HG03175 (cell line): ENCODE measurements around the gene KCTD12.

Experiments
- ATAC-seq: cut with Tn5 transposase; IDR thresholded peaks from one replicate; pipeline ENCODE4 v1.9.1; 2021; ENCODE audit warnings: mild to moderate bottlenecking, moderate library complexity; ENCODE audit not compliant: unreplicated experiment

Gene KCTD12

DNA sequence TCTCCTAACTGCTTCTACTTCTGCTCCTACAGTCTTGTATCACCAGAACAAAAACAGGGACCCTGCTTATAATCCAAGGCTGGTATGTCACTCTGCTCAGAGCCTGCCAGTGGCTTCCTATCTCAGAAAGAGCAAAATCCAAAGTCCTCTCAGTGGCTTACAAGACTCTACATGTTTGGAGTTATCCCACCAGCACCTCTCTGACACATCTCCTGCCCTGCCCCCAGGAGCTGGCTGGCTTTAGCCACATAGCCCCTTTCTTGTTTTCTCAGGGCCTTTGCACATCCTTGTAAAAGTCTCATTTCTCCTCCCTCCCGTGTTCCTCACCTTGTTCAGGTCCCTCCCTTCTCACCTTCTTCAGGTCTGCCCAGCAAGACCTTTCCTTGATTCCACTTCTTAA lies 2.2 kb upstream of the KCTD12 start:
- ATAC-seq: no peak

- no peak for ATAC-seq
These were observed 915 bp upstream of the KCTD12 start for GRCh38 chr13:76887076-76887563.

DNA sequence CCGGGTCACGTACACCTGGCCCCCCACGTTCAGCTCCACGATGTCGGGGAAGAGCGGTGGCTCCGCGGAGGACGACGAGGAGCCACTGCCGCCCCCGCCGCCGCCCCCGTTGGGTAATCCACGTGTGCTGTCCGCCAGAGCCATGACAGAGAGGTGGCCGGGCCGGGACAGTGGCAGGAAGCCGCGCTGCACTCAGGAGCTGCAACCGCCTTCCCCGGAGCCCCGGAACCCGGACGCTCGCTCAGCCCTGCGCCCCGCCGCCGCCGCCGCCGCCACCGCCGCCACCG lies 257 bp downstream of the KCTD12 start:
- no peak for ATAC-seq

DNA sequence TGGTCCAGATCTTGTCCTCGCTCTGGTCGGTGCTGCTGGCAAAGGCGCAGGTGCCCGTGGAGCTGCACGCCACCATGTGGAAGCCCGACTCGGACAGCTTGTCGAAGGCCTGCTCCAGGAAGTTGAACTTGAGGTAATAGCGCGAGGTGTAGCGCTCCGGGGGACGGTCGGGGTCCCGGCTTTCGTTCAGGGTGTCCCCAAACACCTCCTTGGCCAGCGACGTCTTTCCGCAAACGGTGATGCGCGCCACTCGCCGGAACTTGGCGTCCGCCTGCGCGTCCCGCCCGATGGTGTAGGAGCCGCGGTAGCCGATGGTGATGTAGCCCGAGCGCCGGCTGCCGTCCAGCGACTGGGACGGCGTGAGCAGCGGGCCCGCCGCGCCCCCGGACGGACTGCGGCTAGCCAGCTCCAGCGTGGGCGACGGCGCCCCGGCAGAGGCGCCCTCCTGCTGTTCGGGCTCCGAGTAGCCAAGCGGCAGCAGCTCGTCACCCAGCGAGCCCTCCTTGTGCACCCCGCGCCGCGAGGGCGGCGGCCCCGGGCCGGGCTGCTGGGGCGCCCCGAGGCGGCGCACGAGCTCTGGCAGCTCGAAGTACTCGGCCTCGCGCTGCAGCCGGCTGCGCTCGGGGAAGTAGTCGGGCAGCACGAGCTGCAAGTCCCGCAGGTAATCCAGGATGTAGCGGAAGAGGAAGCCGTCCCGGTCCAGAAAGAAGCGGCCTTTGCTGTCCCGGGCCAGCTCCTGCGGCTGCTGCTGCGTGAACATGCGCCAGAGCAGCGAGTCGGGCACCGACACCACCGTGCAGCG lies 801 bp downstream of the KCTD12 start:
- ATAC-seq: peak; percentile 56

DNA sequence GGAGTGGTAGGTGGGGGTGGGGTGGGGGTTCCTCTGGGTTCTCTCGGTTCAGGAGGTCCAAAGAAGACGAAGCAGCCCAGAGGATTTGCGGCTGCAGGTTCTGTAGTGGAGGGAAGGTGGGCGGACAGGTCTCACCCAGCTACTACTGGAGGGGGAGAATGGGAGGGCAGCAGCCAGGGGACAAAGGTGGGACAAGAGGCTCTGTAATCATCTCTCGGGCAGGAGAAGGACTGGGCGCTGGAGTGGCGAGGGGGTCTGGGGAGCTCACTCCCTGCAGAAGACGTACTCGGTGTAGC lies 1.4 kb downstream of the KCTD12 start:
- ATAC-seq: no peak

- ATAC-seq: no peak
These were observed 1.9 kb downstream of the KCTD12 start for GRCh38 chr13:76884186-76884906.

DNA sequence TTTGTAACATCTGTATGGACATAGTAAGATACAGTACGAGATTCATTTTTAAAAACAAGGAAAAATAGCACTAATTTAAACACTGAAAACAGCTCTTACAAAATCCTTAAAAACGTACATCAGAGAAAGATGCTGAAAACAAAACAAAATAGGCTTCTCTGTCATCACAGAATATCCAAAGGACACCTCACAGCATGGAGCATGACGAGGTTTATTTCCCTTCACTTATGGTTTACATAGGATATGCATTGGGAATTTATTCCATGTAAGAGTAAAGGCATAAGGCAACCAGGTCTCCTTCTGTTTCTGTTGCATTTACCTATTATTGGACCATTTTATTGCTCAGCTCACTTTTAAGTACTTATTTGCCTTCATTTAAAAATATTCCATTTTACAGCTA lies 3.0 kb downstream of the KCTD12 start:
- ATAC-seq: no peak

GRCh38 chr13:76882431-76882830 lies 3.8 kb downstream of the KCTD12 start:
- no peak for ATAC-seq

GRCh38 chr13:76879883-76880270 lies 6.3 kb downstream of the KCTD12 start:
- ATAC-seq: peak; percentile 27

DNA sequence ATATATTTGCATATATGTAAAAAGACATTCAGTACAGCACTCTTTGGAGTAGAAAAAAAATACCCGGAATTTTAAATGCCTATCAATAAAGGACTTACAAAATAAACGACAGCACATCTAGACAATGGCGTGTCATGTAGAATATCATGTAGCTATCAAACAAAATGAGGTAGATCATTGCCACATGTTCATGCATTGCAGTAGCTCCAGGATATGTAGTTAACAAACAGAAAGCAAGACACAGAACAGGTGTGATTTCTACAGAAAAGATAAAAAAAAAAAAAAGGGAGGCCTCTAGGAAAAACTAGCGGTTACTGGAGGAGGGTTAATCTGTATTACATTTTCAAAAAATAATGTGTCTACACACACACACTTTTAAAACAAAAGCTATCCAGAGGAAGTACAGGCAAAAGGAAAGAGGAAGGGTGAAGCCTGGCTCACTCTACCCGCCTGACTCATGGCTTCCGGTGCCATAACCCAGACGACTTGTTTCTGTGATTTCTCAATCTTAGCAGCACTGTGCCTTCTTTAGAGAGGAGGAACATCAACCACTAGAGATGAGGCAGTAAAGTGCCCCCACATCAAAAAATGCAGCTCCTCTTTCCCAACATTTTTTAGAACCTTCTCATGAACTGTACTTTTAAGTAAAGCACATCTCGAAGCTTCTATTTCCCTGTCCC lies 6.9 kb downstream of the KCTD12 start:
- ATAC-seq: peak; percentile 98

DNA sequence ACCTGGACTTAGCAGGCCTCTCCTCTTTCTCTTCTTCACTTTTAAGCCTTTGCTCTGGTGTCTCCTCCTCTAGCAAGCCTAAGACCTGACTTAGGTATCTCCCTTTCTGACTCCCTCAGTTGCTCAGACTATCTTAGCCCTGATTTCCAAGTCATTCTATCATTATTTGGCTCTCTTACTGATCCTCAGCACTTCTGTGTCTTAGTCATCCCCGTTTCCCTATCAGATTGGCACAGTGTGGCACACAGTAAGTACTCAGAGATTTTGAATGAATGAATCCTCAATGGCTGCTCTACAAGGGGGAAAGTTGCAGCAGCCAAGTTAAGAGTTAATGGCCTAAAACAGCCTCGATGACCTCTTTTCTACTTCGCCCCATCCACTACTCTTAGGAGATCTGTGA lies 8.2 kb downstream of the KCTD12 start:
- no peak for ATAC-seq

GRCh38 chr13:76875271-76875815 lies 10.9 kb downstream of the KCTD12 start:
- ATAC-seq: no peak

- ATAC-seq: peak; percentile 68
These were observed 11.7 kb downstream of the KCTD12 start for GRCh38 chr13:76874479-76874878.

- ATAC-seq: no peak
These were observed 12.8 kb downstream of the KCTD12 start for GRCh38 chr13:76873445-76873844.

DNA sequence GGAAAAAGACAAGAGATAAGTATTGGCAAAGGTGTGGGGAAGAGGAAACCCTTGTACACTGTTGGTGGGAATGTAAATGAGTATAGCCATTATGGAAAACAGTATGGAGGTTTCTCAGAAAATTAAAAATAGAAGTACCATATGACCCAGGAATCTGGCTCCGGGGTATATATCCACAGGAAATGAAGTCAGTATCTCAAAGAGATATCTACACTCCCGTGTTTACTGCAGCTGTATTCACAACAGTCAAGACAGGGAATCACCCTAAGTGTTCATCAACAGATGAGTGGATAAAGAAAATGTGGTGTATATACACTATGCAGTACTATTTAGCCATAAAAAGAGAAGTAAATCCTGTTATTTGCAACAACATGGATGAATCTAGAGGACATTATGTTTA lies 13.5 kb downstream of the KCTD12 start:
- no peak for ATAC-seq

DNA sequence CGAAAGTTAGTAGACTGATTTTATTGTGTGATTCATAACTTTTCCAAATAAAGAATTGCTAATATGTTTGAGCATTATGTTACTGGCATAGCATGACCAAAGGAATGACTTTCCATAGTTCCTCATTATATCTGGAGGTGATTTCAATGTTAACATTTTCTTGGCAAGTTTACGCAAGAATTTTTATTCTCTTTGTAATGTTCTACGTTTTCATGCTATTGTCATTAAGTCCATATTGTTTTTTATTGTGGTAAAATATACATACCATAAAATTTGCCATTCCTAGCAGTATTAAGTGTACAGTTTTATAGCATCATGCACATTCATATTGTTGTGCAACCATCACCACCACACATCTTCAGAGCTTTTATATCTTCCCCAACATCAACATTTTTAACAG lies 14.8 kb downstream of the KCTD12 start:
- ATAC-seq: no peak

DNA sequence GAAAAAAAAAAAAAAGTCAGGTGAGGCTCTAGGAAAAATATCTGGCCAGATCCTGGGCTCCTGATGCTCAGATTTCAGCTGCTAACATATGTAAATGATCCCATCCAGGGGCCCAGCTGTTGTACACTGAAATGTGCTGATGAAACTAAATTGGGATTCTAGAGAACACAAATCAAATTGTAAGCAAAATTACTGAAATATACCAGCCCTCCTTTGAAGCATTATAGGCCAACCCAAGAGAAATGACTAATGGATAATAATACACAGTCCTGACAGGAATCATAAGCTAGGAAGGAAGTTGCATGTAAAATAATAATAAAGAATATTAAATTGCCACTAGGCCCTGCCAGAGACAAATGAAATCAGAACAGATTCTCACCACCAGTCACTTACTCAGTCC lies 17.8 kb downstream of the KCTD12 start:
- ATAC-seq: no peak

- no peak for ATAC-seq
These were observed 20.2 kb downstream of the KCTD12 start for GRCh38 chr13:76865996-76866503.

DNA sequence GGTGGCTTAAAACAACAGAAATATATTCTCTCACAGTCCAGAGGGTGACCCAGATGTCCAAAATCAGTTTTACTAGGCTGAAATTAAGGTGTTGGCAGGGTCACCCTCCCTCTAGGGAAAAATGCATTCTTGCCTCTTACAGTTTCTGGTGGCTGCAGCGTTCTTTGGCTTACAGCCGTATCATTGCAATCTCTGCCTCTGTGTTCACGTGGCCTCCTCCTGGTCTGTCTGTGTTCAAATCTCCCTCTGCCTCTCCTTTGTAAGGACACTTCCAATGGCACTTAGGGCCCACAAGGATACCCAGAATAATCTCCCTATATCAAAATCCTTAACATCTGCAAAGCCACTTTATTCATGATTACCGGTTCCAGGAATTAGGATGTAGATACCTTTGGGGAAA lies 21.1 kb downstream of the KCTD12 start:
- ATAC-seq: no peak

DNA sequence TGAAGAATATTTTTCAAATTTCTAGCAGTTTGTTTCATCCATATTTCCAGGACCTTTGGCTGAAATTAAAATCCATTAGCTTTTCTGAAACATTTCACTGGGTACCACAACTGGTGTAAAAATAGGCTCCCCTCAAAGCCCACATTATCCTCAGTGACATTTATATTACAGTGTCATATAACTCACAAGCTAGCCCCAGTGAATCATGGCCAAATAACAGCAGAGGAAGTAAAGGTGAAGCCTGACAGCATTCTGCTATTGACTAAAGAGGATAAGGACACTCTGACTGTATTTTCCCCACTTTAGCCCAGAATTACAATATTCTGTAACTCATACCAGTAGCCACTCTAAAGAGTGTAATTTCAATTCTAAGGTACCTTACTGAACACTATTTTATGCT lies 21.9 kb downstream of the KCTD12 start:
- ATAC-seq: no peak

- no peak for ATAC-seq
These were observed 23.2 kb downstream of the KCTD12 start for GRCh38 chr13:76863022-76863421.

DNA sequence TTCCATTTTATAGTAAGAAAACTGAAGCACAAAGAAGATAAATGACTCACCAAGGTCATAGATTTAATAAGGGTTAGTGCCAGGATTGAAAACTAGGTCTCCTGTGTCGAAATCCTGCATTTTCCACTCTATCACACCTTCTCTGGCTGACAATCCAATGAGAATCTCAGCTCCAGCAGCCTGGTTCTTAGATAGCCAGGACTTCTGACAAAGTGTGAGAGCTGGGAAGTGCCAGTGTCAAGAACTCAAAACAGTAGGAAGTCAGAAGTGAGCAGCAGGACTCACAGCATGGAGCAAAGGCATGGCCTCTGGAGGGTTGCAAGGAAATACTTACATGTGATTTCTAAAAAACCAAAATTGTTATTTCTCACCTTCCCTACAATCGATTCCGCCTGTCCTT lies 24.3 kb downstream of the KCTD12 start:
- no peak for ATAC-seq
